GM06990 (cell line): Measurements from ENCODE around the gene TTC7B.

Experiments used
- DNase-seq: peaks from one replicate; pipeline ENCODE4 v3.0.0-alpha.2; 2011; ENCODE audit not compliant: insufficient read length; ENCODE audit errors: extremely low read depth
- H3K27me3 ChIP-seq: replicated peaks from 2 replicates; pipeline ENCODE4 v1.6.0; 2011; ENCODE audit warnings: low read length; ENCODE audit not compliant: control insufficient read depth, insufficient read depth
- H3K36me3 ChIP-seq: 2 replicates; pipeline ENCODE4 v1.5.1; 2011; ENCODE audit warnings: low read length; ENCODE audit not compliant: control insufficient read depth, insufficient read depth
- H3K4me3 ChIP-seq: replicated peaks from 2 replicates; pipeline ENCODE4 v1.5.1; 2011; ENCODE audit warnings: low read depth, mild to moderate bottlenecking, control low read depth, low read length
- TF ChIP-seq, protein P1 (sequence below): IDR thresholded peaks from 2 replicates; pipeline ENCODE4 v1.5.1; 2011; ENCODE audit warnings: low read length, control low read depth, mild to moderate bottlenecking, inconsistent platforms; ENCODE audit not compliant: insufficient read depth, poor library complexity, severe bottlenecking

The TTC7B gene

DNA sequence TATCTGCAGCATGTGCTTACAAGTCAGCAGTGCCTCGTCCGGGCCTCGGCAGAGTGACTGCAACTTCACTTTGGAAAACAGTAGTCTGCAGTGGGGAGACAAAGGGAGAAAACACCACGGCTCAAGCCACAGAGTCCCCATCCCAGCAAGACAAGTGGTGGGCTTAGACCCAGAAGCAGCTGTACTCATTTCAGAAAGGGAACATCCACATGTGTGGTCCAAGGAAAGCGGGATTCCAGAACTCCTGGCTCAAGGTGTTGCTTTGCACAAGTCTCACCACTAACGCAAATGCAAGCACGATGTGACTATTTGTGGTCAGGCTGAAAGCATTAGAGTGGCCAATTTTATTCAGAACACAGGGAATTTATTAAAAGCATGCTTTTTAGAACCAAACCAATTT is 198.3 kb downstream of the TTC7B start:
- no peak for DNase-seq
- no peaks in the 10 kb centered on the region for H3K36me3 ChIP-seq
- TF ChIP-seq, protein P1, sequence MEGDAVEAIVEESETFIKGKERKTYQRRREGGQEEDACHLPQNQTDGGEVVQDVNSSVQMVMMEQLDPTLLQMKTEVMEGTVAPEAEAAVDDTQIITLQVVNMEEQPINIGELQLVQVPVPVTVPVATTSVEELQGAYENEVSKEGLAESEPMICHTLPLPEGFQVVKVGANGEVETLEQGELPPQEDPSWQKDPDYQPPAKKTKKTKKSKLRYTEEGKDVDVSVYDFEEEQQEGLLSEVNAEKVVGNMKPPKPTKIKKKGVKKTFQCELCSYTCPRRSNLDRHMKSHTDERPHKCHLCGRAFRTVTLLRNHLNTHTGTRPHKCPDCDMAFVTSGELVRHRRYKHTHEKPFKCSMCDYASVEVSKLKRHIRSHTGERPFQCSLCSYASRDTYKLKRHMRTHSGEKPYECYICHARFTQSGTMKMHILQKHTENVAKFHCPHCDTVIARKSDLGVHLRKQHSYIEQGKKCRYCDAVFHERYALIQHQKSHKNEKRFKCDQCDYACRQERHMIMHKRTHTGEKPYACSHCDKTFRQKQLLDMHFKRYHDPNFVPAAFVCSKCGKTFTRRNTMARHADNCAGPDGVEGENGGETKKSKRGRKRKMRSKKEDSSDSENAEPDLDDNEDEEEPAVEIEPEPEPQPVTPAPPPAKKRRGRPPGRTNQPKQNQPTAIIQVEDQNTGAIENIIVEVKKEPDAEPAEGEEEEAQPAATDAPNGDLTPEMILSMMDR, result no peak
- H3K27me3 ChIP-seq, result no peaks in the 10 kb centered on the region; the same call in 1 of the 2 replicates
- H3K4me3 ChIP-seq, result no peak overlapping the region

GRCh38 chr14:90616881-90617280 is 199.3 kb downstream of the TTC7B start:
- TF ChIP-seq, protein P1, result no peak

GRCh38 chr14:90616313-90616712 is 199.9 kb downstream of the TTC7B start:
- Histone ChIP-seq H3K36me3 (no peaks in the 10 kb centered on the region), H3K4me3 (no peak overlapping the region), H3K27me3 (no peaks in the 10 kb centered on the region; the same call in 1 of the 2 replicates)
- DNase-seq, result no peak
- TF ChIP-seq, protein P1, result no peak

More at GRCh38 chr14:90616881-90617280, 199.3 kb downstream of the TTC7B start:
- H3K27me3 ChIP-seq, result no peaks in the 10 kb centered on the region; the same call in 1 of the 2 replicates
- H3K36me3 ChIP-seq, result no peaks in the 10 kb centered on the region
- no peak for DNase-seq
- H3K4me3 ChIP-seq, result no peak overlapping the region

GRCh38 chr14:90615517-90616060 is 200.6 kb downstream of the TTC7B start:
- DNase-seq, result no peak
- TF ChIP-seq, protein P1, result no peak

GRCh38 chr14:90614696-90615516 is 201.3 kb downstream of the TTC7B start:
- Histone ChIP-seq H3K4me3 (no peak overlapping the region), H3K36me3 (no peaks in the 10 kb centered on the region), H3K27me3 (no peaks in the 10 kb centered on the region)
- TF ChIP-seq, protein P1, result no peak
- DNase-seq, result no peak

More at GRCh38 chr14:90615517-90616060, 200.6 kb downstream of the TTC7B start:
- no peak overlapping the region for H3K4me3 ChIP-seq
- no peaks in the 10 kb centered on the region for H3K27me3 ChIP-seq
- no peaks in the 10 kb centered on the region for H3K36me3 ChIP-seq
